Ovary (tissue), 9 donors: ENCODE results near the gene ATF6. TPM values are rescaled to one million over a fixed set of nuclear protein-coding genes. Genes with fewer than 3 reads are reported as not detected.

Source experiments
- DNase-seq, 5 donors: peaks; one replicate each; pipeline ENCODE4 v3.0.0-alpha.2; 2019 to 2020
- H3K27ac ChIP-seq, 2 donors: fragments of 200-600 bp; one replicate each; pipeline versions ENCODE4 v1.5.1 to v1.8.0; 2019 to 2022
- H3K27me3 ChIP-seq: fragments of 200-600 bp; one replicate; pipeline ENCODE4 v1.8.0; 2022
- H3K36me3 ChIP-seq: fragments of 200-600 bp; sonication (generic); one replicate; pipeline ENCODE4 v1.5.1; 2019
- H3K4me1 ChIP-seq: one replicate; pipeline ENCODE4 v1.8.1; 2013; ENCODE audit warnings: mild to moderate bottlenecking, moderate library complexity; ENCODE audit not compliant: insufficient read depth
- H3K4me3 ChIP-seq: fragments of 200-600 bp; sonication (generic); one replicate; pipeline ENCODE4 v1.5.1; 2017
- H3K9me3 ChIP-seq, 2 donors: fragments of 200-600 bp in 1 of 2; sonication (generic) in 1 of 2; one replicate each; pipeline versions ENCODE4 v1.5.1 to v1.8.1; 2013 to 2019; ENCODE audit warnings: mild to moderate bottlenecking in 1 of 2, moderate library complexity in 1 of 2
- CTCF ChIP-seq, 3 donors: fragments of 450-650 bp in 2 of 3; fragments of 200-600 bp in 1 of 3; IDR thresholded peaks; one replicate each; pipeline versions ENCODE4 v1.5.1 to v1.8.0; 2016 to 2022; ENCODE audit warnings: antibody characterized with exemption in 3 of 3, mild to moderate bottlenecking in 1 of 3
- EP300 ChIP-seq: sonication (generic); formaldehyde crosslinking; IDR thresholded peaks from one replicate; pipeline ENCODE4 v1.6.1; 2017; ENCODE audit warnings: antibody characterized with exemption
- POLR2A ChIP-seq: fragments of 450-650 bp; IDR thresholded peaks from one replicate; pipeline ENCODE4 v1.6.1; 2017; ENCODE audit warnings: antibody characterized with exemption, mild to moderate bottlenecking, moderate library complexity
- WGBS, 3 donors: extraction: QIAGEN DNeasy Blood & Tissue Kit in 1 of 3; methylation state at CpG; one replicate each; pipeline versions ENCODE4 v1.1.5 to v1.1.7; 2013 to 2017; 5-methylcytosine and 5-hydroxymethylcytosine counted together
- intact Hi-C, 4 donors: fragments of 100-400 bp; cut with DNase I; formaldehyde crosslinking; loops; one replicate each; pipeline versions ENCODE4 v1.11.0 to v1.15.1; 2022 to 2023
- polyA plus RNA-seq, 2 donors: library from polyadenylated mRNA; stranded (reverse); fragments of 200-250 nt in 1 of 2; fragments of 350-450 nt in 1 of 2; fragmentation: Illumina TruSeq in 1 of 2; extraction: RNeasy Lipid Tissue Mini Kit (QIAGEN cat#74804) in 1 of 2; gene quantifications; one replicate each; pipeline ENCODE4 v1.2.3, GENCODE V29; 2013 to 2014
- total RNA-seq, 7 donors: library from RNA; depleted of rRNA in 2 of 7; stranded (reverse); fragments of >200 nt in 2 of 7; fragmentation: NEBNext Ultra II Directional in 3 of 7; extraction: Animal tissue kit (Norgen Biotek cat#: 25700) in 3 of 7; gene quantifications; one replicate each; pipeline versions ENCODE4 v1.1.0 to v1.2.4, GENCODE V29; 2016 to 2023
- donor health status: DM: no; HTN: no; CAD: no; lungs with moderate emphysema.
- donor health status: DM: no; HTN: no; CAD: no.
- donor health status: Bipolar disorder and iron deficiency.
- donor health status: DM: yes; HTN: yes; CAD: no.
- donor health status: DM: no; HTN: no; CAD: no.
- donor health status: DM: yes; HTN: yes; CAD: no.

The ATF6 gene
- total and polyA plus RNA-seq, 9 donors = 7.9 to 31.3 (median 23.4) TPM

- H3K27me3 ChIP-seq = no peaks in the 10 kb centered on the region
- TF ChIP-seq POLR2A (no peak), EP300 (no peak), CTCF (IDR thresholded peaks at IDR 0.05) (no peak)
- no peak overlapping the region for H3K4me3 ChIP-seq
- no peaks in the 10 kb centered on the region for H3K36me3 ChIP-seq
- H3K4me1 ChIP-seq = peaks cover 2% of the 10 kb centered on the region
- 79 to 83% (median 80%) methylated on average over 6 of the region's 6 CpGs for WGBS, 3 donors
- no peak overlapping the region for H3K27ac ChIP-seq
- no peak for DNase-seq
- no peaks in the 10 kb centered on the region for H3K9me3 ChIP-seq
- intact Hi-C loops = no loop called here
Measured at GRCh38 chr1:161933592-161934588, 167.8 kb downstream of the ATF6 start.

- no peaks in the 10 kb centered on the region for H3K4me1 ChIP-seq
- no peaks in the 10 kb centered on the region for H3K27me3 ChIP-seq
- H3K36me3 ChIP-seq = no peaks in the 10 kb centered on the region
- H3K27ac ChIP-seq = no peak overlapping the region
- TF ChIP-seq POLR2A = no peak
- TF ChIP-seq EP300 = no peak
- no peak overlapping the region for H3K4me3 ChIP-seq
- DNase-seq = no peak
- intact Hi-C loops = no loop called here
- H3K9me3 ChIP-seq = no peaks in the 10 kb centered on the region
- 95 to 100% (median 96%) methylated on average over 1 of the region's 1 CpG for WGBS, 3 donors
Measured at GRCh38 chr1:161935264-161935663, 169.1 kb downstream of the ATF6 start.

GRCh38 chr1:161936786-161937185, 170.7 kb downstream of the ATF6 start:
- Histone ChIP-seq H3K27ac (no peak overlapping the region), H3K27me3 (no peaks in the 10 kb centered on the region), H3K4me3 (no peak overlapping the region), H3K36me3 (no peaks in the 10 kb centered on the region), H3K9me3 (no peaks in the 10 kb centered on the region), H3K4me1 (peaks cover 5% of the 10 kb centered on the region)
- WGBS, 3 donors = 96 to 98% (median 97%) methylated on average over 2 of the region's 2 CpGs
- intact Hi-C loops = no loop called here
- TF ChIP-seq POLR2A (no peak), EP300 (no peak), CTCF (IDR thresholded peaks at IDR 0.05) (no peak)
- DNase-seq = no peak

- no peaks in the 10 kb centered on the region for H3K36me3 ChIP-seq
- intact Hi-C loops = no loop called here
- 40 to 57% (median 44%) methylated on average over 3 of the region's 3 CpGs for WGBS, 3 donors
- TF ChIP-seq POLR2A (no peak), CTCF (IDR thresholded peaks at IDR 0.05) (no peak), EP300 (no peak)
- H3K9me3 ChIP-seq = no peaks in the 10 kb centered on the region
- no peak overlapping the region for H3K27ac ChIP-seq
- no peak for DNase-seq
- peaks cover 11% of the 10 kb centered on the region for H3K4me1 ChIP-seq
- no peaks in the 10 kb centered on the region for H3K27me3 ChIP-seq
- no peak overlapping the region for H3K4me3 ChIP-seq
Measured at GRCh38 chr1:161940866-161941591, 174.9 kb downstream of the ATF6 start.
